HG03439 (cell line): ENCODE measurements around the gene UNC79.

Source experiments
- ATAC-seq: cut with Tn5 transposase; IDR thresholded peaks from one replicate; pipeline ENCODE4 v1.9.1; 2021; ENCODE audit warnings: mild to moderate bottlenecking, moderate library complexity; ENCODE audit not compliant: unreplicated experiment

Gene UNC79

GRCh38 chr14:93723001-93723400, 292.3 kb downstream of the UNC79 start:
- ATAC-seq = no peak

- no peak for ATAC-seq
These were observed 294.4 kb downstream of the UNC79 start for GRCh38 chr14:93725002-93725582.

- ATAC-seq = no peak
These were observed 295.3 kb downstream of the UNC79 start for GRCh38 chr14:93725993-93726392.

GRCh38 chr14:93727039-93727740, 296.5 kb downstream of the UNC79 start:
- ATAC-seq = no peak

GRCh38 chr14:93727917-93728650, 297.3 kb downstream of the UNC79 start:
- ATAC-seq = no peak

- no peak for ATAC-seq
These were observed 297.9 kb downstream of the UNC79 start for GRCh38 chr14:93728651-93729016.

- ATAC-seq = no peak
These were observed 299.3 kb downstream of the UNC79 start for GRCh38 chr14:93729993-93730392.

- ATAC-seq = no peak
These were observed 301.0 kb downstream of the UNC79 start for GRCh38 chr14:93731753-93732152.

- no peak for ATAC-seq
These were observed 301.8 kb downstream of the UNC79 start for GRCh38 chr14:93732524-93732923.

- no peak for ATAC-seq
These were observed 302.5 kb downstream of the UNC79 start for GRCh38 chr14:93733231-93733630.

GRCh38 chr14:93733631-93734030, 302.9 kb downstream of the UNC79 start:
- no peak for ATAC-seq

- ATAC-seq = no peak
These were observed 303.5 kb downstream of the UNC79 start for GRCh38 chr14:93734086-93734822.

GRCh38 chr14:93735206-93735605, 304.5 kb downstream of the UNC79 start:
- ATAC-seq = no peak

- no peak for ATAC-seq
These were observed 305.8 kb downstream of the UNC79 start for GRCh38 chr14:93736378-93737014.

- no peak for ATAC-seq
These were observed 306.9 kb downstream of the UNC79 start for GRCh38 chr14:93737634-93738033.

- no peak for ATAC-seq
These were observed 311.0 kb downstream of the UNC79 start for GRCh38 chr14:93741556-93742230.

- ATAC-seq = no peak
These were observed 312.0 kb downstream of the UNC79 start for GRCh38 chr14:93742761-93743160.

- no peak for ATAC-seq
These were observed 312.7 kb downstream of the UNC79 start for GRCh38 chr14:93743270-93744060.

- no peak for ATAC-seq
These were observed 313.4 kb downstream of the UNC79 start for GRCh38 chr14:93744176-93744575.

GRCh38 chr14:93744876-93745275, 314.1 kb downstream of the UNC79 start:
- no peak for ATAC-seq
